K562 (cell line): ENCODE results near the gene SIMC1. TPM values are rescaled to one million over a fixed set of nuclear protein-coding genes. Genes with fewer than 3 reads are reported as not detected.

Source experiments
- ATAC-seq: fragments of 200-7000 bp; cut with Tn5 transposase; 3 replicates; pipeline ENCODE4 v1.9.1; 2020; ENCODE audit warnings: moderate library complexity
- BruUV-seq: library from RNA; stranded (reverse); fragments of 400-500 nt; replicated peaks from 2 replicates; lab custom pipeline; 2021; lab: Mats Ljungman, UMichigan
- CTCF ChIA-PET: fragments of 300-600 bp; formaldehyde crosslinking; extraction: SDS; loops from one replicate; lab custom pipeline; 2021; ENCODE audit warnings: low intra/inter-chr PET ratio; lab: Yijun Ruan, JAX
- POLR2A ChIA-PET: fragments of 300-600, 350-650 bp; sonication (Branson Sonifier 250); formaldehyde crosslinking; extraction: SDS; loops from one replicate; lab custom pipeline; 2021; ENCODE audit warnings: antibody characterized with exemption, inconsistent platforms; lab: Yijun Ruan, JAX
- DNase-seq, 4 experiments: peaks; one replicate each; pipeline versions ENCODE4 v3.0.0 to v3.0.0-alpha.2; 2011 to 2018; ENCODE audit warnings: low spot score in 3 of 4, mixed read lengths in 3 of 4; ENCODE audit errors: extremely low read depth in 1 of 4
- FAIRE-seq: peaks from 2 replicates; lab custom pipeline; 2011; peaks lifted over from hg19 to GRCh38; lab: Jason Lieb, UNC
- H2AFZ ChIP-seq: 2 replicates; pipeline ENCODE4 v1.6.0; 2011; ENCODE audit warnings: low read depth, low read length, control low read depth, inconsistent platforms
- H3K27ac ChIP-seq: fragments of 200-600 bp; 3 replicates; pipeline ENCODE4 v1.8.0; 2011; ENCODE audit warnings: low read depth, mild to moderate bottlenecking, control low read depth, inconsistent platforms, low read length, moderate library complexity, mixed read lengths; ENCODE audit errors: extremely low read depth
- H3K27me3 ChIP-seq, 2 experiments: fragments of 300-600 bp in 1 of 2; 2 replicates in 1 of 2; 3 replicates in 1 of 2; pipeline versions ENCODE4 v1.6.0 to v1.8.0; 2011; ENCODE audit warnings: inconsistent platforms in 2 of 2, low read length in 2 of 2, mild to moderate bottlenecking in 1 of 2, mixed read lengths in 1 of 2, moderate library complexity in 1 of 2; ENCODE audit not compliant: control insufficient read depth in 2 of 2, insufficient read depth in 2 of 2
- H3K36me3 ChIP-seq: fragments of 300-600 bp; 3 replicates; pipeline ENCODE4 v1.8.0; 2011; ENCODE audit warnings: mild to moderate bottlenecking, low read length, inconsistent platforms; ENCODE audit not compliant: control insufficient read depth, insufficient read depth
- H3K4me1 ChIP-seq, 2 experiments: fragments of 200-600 bp in 1 of 2; replicated peaks in 1 of 2; 2 replicates in 1 of 2; 3 replicates in 1 of 2; pipeline versions ENCODE4 v1.5.1 to v1.8.0; 2011; ENCODE audit warnings: inconsistent platforms in 2 of 2, low read length in 2 of 2, mild to moderate bottlenecking in 1 of 2, mixed read lengths in 1 of 2, moderate library complexity in 1 of 2; ENCODE audit not compliant: control insufficient read depth in 2 of 2, insufficient read depth in 2 of 2
- H3K4me2 ChIP-seq: 2 replicates; pipeline ENCODE4 v1.6.1; 2011; ENCODE audit warnings: low read length, control low read depth, inconsistent platforms, mixed read lengths; ENCODE audit not compliant: insufficient read depth
- H3K4me3 ChIP-seq: fragments of 200-600 bp; sonication (generic), shearing (Covaris generic); 2 replicates; pipeline ENCODE4 v1.5.1; 2016; ENCODE audit warnings: control low read depth, inconsistent platforms
- H3K79me2 ChIP-seq: fragments of 200-600 bp; 3 replicates; pipeline ENCODE4 v1.8.0; 2011; ENCODE audit warnings: low read length, inconsistent platforms; ENCODE audit not compliant: control insufficient read depth, insufficient read depth
- H3K9ac ChIP-seq, 2 experiments: 2 replicates each; pipeline versions ENCODE4 v1.6.0 to v1.6.1; 2011; ENCODE audit warnings: low read depth in 2 of 2, low read length in 2 of 2, control low read depth in 1 of 2, inconsistent platforms in 1 of 2, mild to moderate bottlenecking in 1 of 2, mixed read lengths in 1 of 2; ENCODE audit not compliant: insufficient read depth in 1 of 2
- H3K9me1 ChIP-seq: one replicate; pipeline ENCODE4 v1.6.0; 2011; ENCODE audit warnings: inconsistent platforms, mild to moderate bottlenecking, low read length, moderate library complexity; ENCODE audit not compliant: control insufficient read depth, insufficient read depth
- H3K9me3 ChIP-seq: replicated peaks from 2 replicates; pipeline ENCODE4 v1.5.1; 2011; ENCODE audit warnings: low read depth, low read length, inconsistent platforms; ENCODE audit not compliant: control insufficient read depth, insufficient read depth
- H4K20me1 ChIP-seq: replicated peaks from 2 replicates; pipeline ENCODE4 v1.6.1; 2011; ENCODE audit warnings: low read length, inconsistent platforms, mixed read lengths; ENCODE audit not compliant: control insufficient read depth, insufficient read depth
- CBFA2T2 ChIP-seq: fragments of 450-650 bp; conservative IDR thresholded peaks from 2 replicates; pipeline ENCODE4 v1.6.1; 2017; ENCODE audit warnings: mild to moderate bottlenecking
- CBFA2T3 ChIP-seq: fragments of 450-650 bp; IDR thresholded peaks from 2 replicates; pipeline ENCODE4 v1.6.1; 2017
- DMBX1 ChIP-seq: fragments of 250-450 bp; sonication (Bioruptor Pico); IDR thresholded peaks from 2 replicates; pipeline ENCODE4 v1.8.0; 2022; ENCODE audit warnings: inconsistent platforms, mild to moderate bottlenecking, moderate library complexity, borderline replicate concordance
- GTF2B ChIP-seq: IDR thresholded peaks from 2 replicates; pipeline ENCODE4 v1.6.1; 2011; ENCODE audit not compliant: insufficient read length; ENCODE audit errors: extremely low read depth
- KDM1A ChIP-seq, 2 experiments: fragments of 450-650 bp; IDR thresholded peaks; 2 replicates each; pipeline ENCODE4 v1.6.1; 2016; ENCODE audit warnings: mild to moderate bottlenecking in 2 of 2
- KLF6 ChIP-seq: fragments of 250-450 bp; sonication (Bioruptor Pico); IDR thresholded peaks from 2 replicates; pipeline ENCODE4 v1.4.0; 2020; ENCODE audit warnings: mild to moderate bottlenecking, moderate library complexity, borderline replicate concordance
- MECOM ChIP-seq: fragments of 250-450 bp; sonication (Bioruptor Pico); IDR thresholded peaks from 2 replicates; pipeline ENCODE4 v1.8.0; 2022; ENCODE audit warnings: inconsistent platforms
- PTBP1 ChIP-seq: fragments of 200-400 bp; formaldehyde crosslinking; IDR thresholded peaks from 2 replicates; pipeline ENCODE4 v1.6.1; 2017; ENCODE audit warnings: low read depth, low read length
- RAD51 ChIP-seq: fragments of 450-650 bp; IDR thresholded peaks from 2 replicates; pipeline ENCODE4 v1.7.1; 2016; ENCODE audit warnings: low read depth, mild to moderate bottlenecking, borderline replicate concordance
- SMC3 ChIP-seq: conservative IDR thresholded peaks from 2 replicates; pipeline ENCODE4 v1.6.1; 2011; ENCODE audit warnings: low read depth, low read length, improper control_type of control experiment; ENCODE audit not compliant: insufficient read depth
- SPI1 ChIP-seq: IDR thresholded peaks from 2 replicates; pipeline ENCODE4 v1.6.1; 2011; ENCODE audit warnings: low read depth, low read length, control low read depth, borderline replicate concordance
- ZBTB5 ChIP-seq: fragments of 450-650 bp; IDR thresholded peaks from 2 replicates; pipeline ENCODE4 v1.6.1; 2017; ENCODE audit warnings: antibody characterized with exemption
- ZNF408 ChIP-seq: fragments of 250-450 bp; sonication (Bioruptor Pico); IDR thresholded peaks from 2 replicates; pipeline ENCODE4 v1.4.0; 2020; ENCODE audit warnings: low read depth, mild to moderate bottlenecking, moderate library complexity
- WGBS: fragments of 100-300 bp; shearing (Covaris generic); methylation state at CpG from one replicate; pipeline ENCODE4 v1.1.6; 2016; ENCODE audit warnings: low coverage, mixed read lengths; ENCODE audit not compliant: insufficient coverage; ENCODE audit errors: missing lambda C conversion rate; 5-methylcytosine and 5-hydroxymethylcytosine counted together
- in situ Hi-C: fragments of 300-500 bp; cut with MboI; formaldehyde crosslinking; loops from 4 replicates; pipeline ENCODE4 v1.15.0; 2018; ENCODE audit warnings: inconsistent platforms, mixed read lengths
- intact Hi-C: fragments of 100-400 bp; cut with micrococcal nuclease; formaldehyde crosslinking; loops from 2 replicates; pipeline ENCODE4 v1.14.2; 2022
- polyA plus RNA-seq, 8 experiments: library from polyadenylated mRNA; depleted of rRNA in 4 of 8; stranded (reverse) in 5 of 8; unstranded in 3 of 8; fragments of >200 nt; fragmentation: Nextera tagmentation in 2 of 8; fragmentation: Illumina TruSeq in 1 of 8; extraction: Ambion mirVana in 2 of 8; extraction: Trizol in 1 of 8; gene quantifications; 2 replicates each; pipeline versions ENCODE4 v1.2.1 to v1.2.3, GENCODE V29; 2011 to 2014; ENCODE audit warnings: inconsistent platforms in 1 of 8, missing spikeins in 1 of 8
- total RNA-seq, 7 experiments: library from RNA; depleted of rRNA in 6 of 7; stranded (reverse); fragments of >200 nt in 6 of 7; fragmentation: Illumina TruSeq in 2 of 7; extraction: Trizol in 2 of 7; gene quantifications; 2 replicates each; pipeline versions ENCODE4 v1.2.1 to v1.2.3, GENCODE V29; 2011 to 2021; ENCODE audit warnings: low replicate concordance in 1 of 7
- TF ChIP-seq, protein P1 (sequence below): fragments of 250-450 bp; sonication (Bioruptor Pico); IDR thresholded peaks from 2 replicates; pipeline ENCODE4 v1.8.0; 2021; ENCODE audit warnings: borderline replicate concordance, mild to moderate bottlenecking, moderate library complexity; ENCODE audit not compliant: poor library complexity, severe bottlenecking

Gene SIMC1
- total and polyA plus RNA-seq, 9 of the 15 experiments (the other 6 are each of a cell fraction or from before 2014, with no cell fraction given): 7.2 to 36.3 (median 14.7) TPM

GRCh38 chr5:176364765-176365350 lies 126.6 kb downstream of the SIMC1 start:
- 72% methylated on average over 20 of the region's 28 CpGs for WGBS
- Histone ChIP-seq H4K20me1 (no peaks in the 10 kb centered on the region), H3K27ac (no peak overlapping the region), H3K9ac (no peak overlapping the region), H3K9me1 (no peaks in the 10 kb centered on the region), H3K79me2 (peaks cover 17% of the 10 kb centered on the region), H3K4me2 (no peak overlapping the region), H3K27me3 (no peaks in the 10 kb centered on the region), H3K4me3 (no peak overlapping the region), H3K36me3 (peaks cover under 1% of the 10 kb centered on the region; the same call in 1 of the 3 replicates), H3K9me3 (no peaks in the 10 kb centered on the region), H3K4me1 (peaks cover 5 to 22% of the 10 kb centered on the region in 2 experiments; a peak in 4 of 5 replicates), H2AFZ (no peak overlapping the region)
- CTCF ChIA-PET: no interaction called here
- POLR2A ChIA-PET: no interaction called here
- no TSS peak for BruUV-seq
- FAIRE-seq (no peak), DNase-seq (no peak), ATAC-seq (no peak)
- intact Hi-C loops: no loop called here
- in situ Hi-C loops: no loop called here
- TF ChIP-seq, protein P1, sequence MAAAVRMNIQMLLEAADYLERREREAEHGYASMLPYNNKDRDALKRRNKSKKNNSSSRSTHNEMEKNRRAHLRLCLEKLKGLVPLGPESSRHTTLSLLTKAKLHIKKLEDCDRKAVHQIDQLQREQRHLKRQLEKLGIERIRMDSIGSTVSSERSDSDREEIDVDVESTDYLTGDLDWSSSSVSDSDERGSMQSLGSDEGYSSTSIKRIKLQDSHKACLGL (CRISPR knock-in tag): no peak
- TF ChIP-seq KLF6 (CRISPR knock-in tag): no peak
- no peak for TF ChIP-seq SMC3
- no peak for TF ChIP-seq CBFA2T3
- TF ChIP-seq GTF2B: no peak
- no peak for TF ChIP-seq RAD51
- TF ChIP-seq KDM1A (IDR thresholded peaks at IDR 0.05): no peak
- no peak for TF ChIP-seq CBFA2T2
- TF ChIP-seq MECOM: no peak
- no peak for TF ChIP-seq ZBTB5
- TF ChIP-seq ZNF408 (CRISPR knock-in tag): no peak
- TF ChIP-seq PTBP1: no peak
- no peak for TF ChIP-seq SPI1
- TF ChIP-seq DMBX1 (CRISPR knock-in tag): no peak
